Measurements from ENCODE around the gene SORL1. TPM values are rescaled to one million over a fixed set of nuclear protein-coding genes. Genes with fewer than 3 reads are reported as not detected.

The SORL1 gene
- total and polyA plus RNA-seq, 9 of the 15 experiments (the other 6 are each of a cell fraction or from before 2014, with no cell fraction given), result 0.01 to 0.66 TPM; not detected in 7

GRCh38 chr11:121672630-121673487 lies 220.7 kb downstream of the SORL1 start:
- 2% methylated on average over 10 of the region's 13 CpGs for WGBS (ENCODE audit: insufficient coverage, low coverage, missing lambda C conversion rate)
- CTCF ChIA-PET (ENCODE audit: low intra/inter-chr PET ratio), result no interaction called here
- Histone ChIP-seq H2AFZ (ENCODE audit: low read depth, low read length) (no peak overlapping the region), H3K27me3 (ENCODE audit: control insufficient read depth in 2 of 2, insufficient read depth in 2 of 2, low read length in 2 of 2) (no peaks in the 10 kb centered on the region), H3K36me3 (ENCODE audit: control insufficient read depth, insufficient read depth, low read length) (no peaks in the 10 kb centered on the region), H3K4me1 (replicated peaks in 1 of 2; ENCODE audit: control insufficient read depth in 2 of 2, insufficient read depth in 2 of 2, low read length in 2 of 2) (no peaks in the 10 kb centered on the region; a peak in 1 of 5 replicates), H3K79me2 (ENCODE audit: control insufficient read depth, insufficient read depth, low read length) (no peaks in the 10 kb centered on the region), H3K4me3 (no peak overlapping the region), H3K9me1 (ENCODE audit: control insufficient read depth, insufficient read depth, low read length) (no peaks in the 10 kb centered on the region), H3K4me2 (ENCODE audit: insufficient read depth, low read length) (no peak overlapping the region), H3K9me3 (replicated peaks; ENCODE audit: control insufficient read depth, insufficient read depth, low read depth, low read length) (no peaks in the 10 kb centered on the region), H4K20me1 (replicated peaks; ENCODE audit: control insufficient read depth, insufficient read depth, low read length) (no peaks in the 10 kb centered on the region), H3K9ac (ENCODE audit: insufficient read depth in 1 of 2, low read depth in 2 of 2, low read length in 2 of 2) (no peak overlapping the region), H3K27ac (ENCODE audit: extremely low read depth, low read depth, low read length) (no peak overlapping the region)
- FAIRE-seq (no peak), ATAC-seq (no peak), DNase-seq (ENCODE audit: extremely low read depth in 1 of 4, low spot score in 3 of 4) (no peak)
- in situ Hi-C loops (cut with MboI) (no loop called here), intact Hi-C loops (cut with micrococcal nuclease) (no loop called here)
- TF ChIP-seq IRF9 (tag; IDR thresholded peaks at IDR 0.05) (no peak), JUND (IDR thresholded peaks at IDR 0.05; ENCODE audit: borderline replicate concordance, low read depth, low read length) (no peak), JUND (tag; IDR thresholded peaks at IDR 0.05; ENCODE audit: borderline replicate concordance, low read depth, low read length) (no peak), SMARCC2 (IDR thresholded peaks at IDR 0.05; ENCODE audit: low read depth) (no peak), POLR2A (conservative IDR thresholded peaks at IDR 0.05) (no peak)
- POLR2A ChIA-PET, result no interaction called here
- no TSS peak for BruUV-seq (replicated peaks)
